8988T (cell line): ENCODE results near the gene LBR.

Experiments used
- DNase-seq: peaks from one replicate; pipeline ENCODE4 v3.0.0; 2011

LBR gene

DNA sequence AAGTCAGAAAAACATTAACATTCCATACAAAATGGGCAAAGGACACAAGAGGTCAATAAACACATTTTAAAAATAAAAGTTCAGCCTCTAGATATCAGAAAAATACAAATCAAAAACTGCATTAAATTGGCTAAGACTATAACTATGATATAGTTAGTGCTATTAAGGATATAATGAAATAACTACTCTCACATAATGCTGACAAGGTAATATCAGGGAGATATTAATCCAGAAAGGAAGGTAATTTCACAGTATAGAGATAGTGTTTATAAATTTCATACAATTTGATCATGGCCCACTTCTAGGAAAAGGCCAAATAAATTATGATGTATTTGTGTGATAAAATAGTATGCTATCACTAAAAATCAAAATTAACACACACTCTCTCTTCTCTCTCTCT is 61.8 kb downstream of the LBR start:
- DNase-seq, result no peak

DNA sequence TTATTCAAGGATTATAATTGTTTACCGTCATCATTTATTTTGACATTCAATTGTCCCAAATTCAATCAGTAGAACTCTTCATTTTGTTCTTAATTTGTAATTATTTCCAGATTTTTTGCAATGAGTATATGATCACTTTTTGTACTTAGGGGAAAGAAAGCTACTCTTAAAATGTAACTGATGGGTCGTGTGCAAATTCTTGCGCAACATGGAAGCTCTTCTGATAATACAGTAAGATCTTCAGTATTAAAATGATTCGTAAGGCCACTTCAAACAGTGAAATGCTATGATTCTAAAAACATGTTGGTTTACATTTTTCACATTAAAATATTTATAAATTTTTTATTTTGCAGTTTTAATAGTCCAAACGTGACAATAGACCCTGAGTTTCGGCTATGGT is 63.4 kb downstream of the LBR start:
- DNase-seq, result no peak

DNA sequence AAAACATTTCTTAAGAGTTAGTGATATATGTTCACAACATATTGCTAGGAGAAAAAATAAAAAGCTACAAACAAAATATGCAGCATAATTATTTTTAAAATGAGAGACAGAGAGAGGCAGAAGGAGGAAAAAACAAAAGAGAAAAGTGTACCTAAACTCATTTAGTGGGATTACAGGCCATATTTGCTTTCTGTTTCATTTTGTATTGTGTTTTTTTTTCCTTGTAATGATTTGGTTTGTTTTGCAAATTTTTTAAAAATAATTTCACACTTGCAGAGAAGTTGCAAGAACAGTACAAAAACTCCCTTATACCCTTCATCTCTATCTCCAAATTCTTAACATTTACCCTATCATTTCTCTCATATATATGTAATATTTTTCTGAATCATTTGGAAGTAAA is 65.0 kb downstream of the LBR start:
- no peak for DNase-seq

DNA sequence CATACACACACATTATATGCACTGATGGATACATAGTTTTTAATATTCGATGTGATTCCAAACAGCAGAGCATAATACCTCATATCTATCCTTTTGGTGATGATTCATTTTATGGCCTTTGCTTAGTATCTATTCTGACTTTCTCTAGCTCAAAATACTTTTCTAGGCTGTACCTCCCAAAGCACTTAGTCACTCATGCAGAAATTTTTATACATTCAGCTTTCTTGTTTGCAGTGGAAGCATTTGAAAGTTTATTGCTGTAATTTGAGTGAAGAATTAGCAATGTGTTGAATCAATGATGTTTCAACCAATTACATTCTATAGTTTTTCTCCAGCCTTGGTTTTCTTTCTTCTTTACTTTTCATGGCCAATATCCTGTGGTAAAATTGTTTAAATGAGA is 66.7 kb downstream of the LBR start:
- DNase-seq, result no peak

DNA sequence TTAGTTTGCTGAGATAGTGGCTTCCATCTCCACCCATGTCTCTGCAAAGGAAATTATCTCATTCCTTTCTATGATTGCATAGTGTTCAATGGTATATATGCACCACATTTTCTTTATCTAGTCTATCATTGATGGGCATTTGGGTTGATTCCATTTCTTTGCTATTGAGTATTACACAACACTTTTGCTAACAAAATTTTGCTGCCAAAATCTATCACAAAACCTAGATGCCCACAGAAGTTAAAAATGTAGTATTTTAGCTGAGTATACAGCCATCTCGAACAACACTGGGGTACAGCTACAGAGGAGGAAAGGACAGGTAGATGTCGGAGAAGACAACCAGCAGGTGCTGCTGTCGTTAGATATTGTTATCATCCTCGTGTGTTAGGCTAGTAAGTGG is 67.7 kb downstream of the LBR start:
- no peak for DNase-seq

DNA sequence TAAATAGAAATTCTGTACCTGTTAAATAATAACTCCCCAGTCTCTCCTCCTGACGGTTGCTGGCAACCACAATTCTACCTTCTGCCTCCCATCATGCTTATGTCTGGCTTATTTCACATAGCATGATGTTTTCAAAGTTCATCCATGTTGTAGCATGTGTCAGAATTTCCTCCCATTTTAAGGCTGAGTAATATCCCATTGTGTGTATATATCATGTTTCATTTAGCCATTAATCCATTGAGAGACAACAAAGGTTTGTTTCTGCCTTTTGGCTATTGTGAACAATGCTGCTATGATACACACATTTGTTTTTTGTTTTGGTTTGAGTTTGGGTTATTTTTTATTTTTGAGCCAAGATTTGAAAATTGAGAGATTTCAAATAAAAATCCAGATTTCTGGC is 72.0 kb downstream of the LBR start:
- no peak for DNase-seq

DNA sequence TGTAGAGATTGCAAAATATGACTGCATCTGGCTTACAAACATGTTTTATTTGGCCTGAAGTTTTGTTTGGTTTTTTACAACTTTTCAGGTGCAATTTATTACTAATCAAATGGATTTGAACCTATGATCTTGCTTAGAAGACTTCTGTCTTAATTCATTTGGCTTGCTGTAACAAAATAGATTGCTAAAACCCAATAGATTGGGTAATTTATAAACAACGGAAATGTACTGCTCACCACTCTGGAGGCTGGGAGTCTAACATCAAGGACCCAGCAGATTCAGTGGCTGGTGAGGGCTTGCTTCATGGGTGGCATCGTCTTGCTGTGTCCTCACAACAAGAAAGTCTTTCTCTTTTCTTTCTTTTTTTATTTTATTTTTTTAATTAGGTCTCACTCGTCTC is 72.9 kb downstream of the LBR start:
- no peak for DNase-seq
